GM12872 (cell line): Measurements from ENCODE around the gene UTF1.

ENCODE experiments used
- TF ChIP-seq, protein P1 (sequence below): IDR thresholded peaks from 3 replicates; pipeline ENCODE4 v1.5.1; 2011; ENCODE audit warnings: low read depth, mild to moderate bottlenecking, low read length, moderate library complexity; ENCODE audit not compliant: insufficient read depth

Gene UTF1

DNA sequence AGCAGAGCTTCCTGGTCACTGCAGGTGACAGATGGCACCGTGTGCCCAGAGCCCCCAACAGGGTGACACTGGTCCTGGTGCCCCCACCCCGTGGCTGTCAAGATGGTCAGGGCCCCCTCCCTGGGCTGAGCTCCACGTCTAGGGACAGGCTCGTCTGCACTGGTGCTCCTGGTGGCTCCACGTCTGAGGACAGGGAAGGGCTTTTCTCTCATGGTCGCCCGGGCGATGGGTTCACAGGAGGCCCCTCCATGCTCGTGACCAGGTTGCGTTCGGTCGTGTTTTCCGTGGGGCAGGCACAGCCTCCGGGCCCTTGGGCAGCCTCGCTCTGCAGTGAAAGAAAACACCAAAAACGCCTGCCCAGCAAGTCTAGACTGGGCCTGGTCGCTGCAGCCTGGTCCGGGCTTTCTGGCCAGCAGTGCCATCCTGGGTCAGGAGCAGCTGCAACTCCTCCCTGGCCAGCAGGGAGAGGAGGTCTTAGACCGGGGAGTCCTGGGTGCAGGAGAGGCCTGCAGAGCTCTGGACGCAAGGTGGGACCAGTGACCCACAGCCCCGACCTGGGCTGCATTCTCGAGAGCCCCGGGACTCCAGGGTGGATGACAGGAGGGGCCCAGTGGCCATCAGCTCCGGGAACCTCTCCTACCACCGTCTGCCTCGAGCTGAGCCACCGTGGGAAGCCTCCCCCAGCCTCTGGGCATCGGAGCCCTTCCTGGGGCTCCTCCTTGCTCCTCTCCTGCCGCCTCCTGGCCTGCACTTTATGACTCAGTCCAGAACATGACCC lies 27.9 kb upstream of the UTF1 start:
- TF ChIP-seq, protein P1, sequence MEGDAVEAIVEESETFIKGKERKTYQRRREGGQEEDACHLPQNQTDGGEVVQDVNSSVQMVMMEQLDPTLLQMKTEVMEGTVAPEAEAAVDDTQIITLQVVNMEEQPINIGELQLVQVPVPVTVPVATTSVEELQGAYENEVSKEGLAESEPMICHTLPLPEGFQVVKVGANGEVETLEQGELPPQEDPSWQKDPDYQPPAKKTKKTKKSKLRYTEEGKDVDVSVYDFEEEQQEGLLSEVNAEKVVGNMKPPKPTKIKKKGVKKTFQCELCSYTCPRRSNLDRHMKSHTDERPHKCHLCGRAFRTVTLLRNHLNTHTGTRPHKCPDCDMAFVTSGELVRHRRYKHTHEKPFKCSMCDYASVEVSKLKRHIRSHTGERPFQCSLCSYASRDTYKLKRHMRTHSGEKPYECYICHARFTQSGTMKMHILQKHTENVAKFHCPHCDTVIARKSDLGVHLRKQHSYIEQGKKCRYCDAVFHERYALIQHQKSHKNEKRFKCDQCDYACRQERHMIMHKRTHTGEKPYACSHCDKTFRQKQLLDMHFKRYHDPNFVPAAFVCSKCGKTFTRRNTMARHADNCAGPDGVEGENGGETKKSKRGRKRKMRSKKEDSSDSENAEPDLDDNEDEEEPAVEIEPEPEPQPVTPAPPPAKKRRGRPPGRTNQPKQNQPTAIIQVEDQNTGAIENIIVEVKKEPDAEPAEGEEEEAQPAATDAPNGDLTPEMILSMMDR: no peak

GRCh38 chr10:133202778-133203651 lies 27.0 kb upstream of the UTF1 start:
- TF ChIP-seq, protein P1: no peak

DNA sequence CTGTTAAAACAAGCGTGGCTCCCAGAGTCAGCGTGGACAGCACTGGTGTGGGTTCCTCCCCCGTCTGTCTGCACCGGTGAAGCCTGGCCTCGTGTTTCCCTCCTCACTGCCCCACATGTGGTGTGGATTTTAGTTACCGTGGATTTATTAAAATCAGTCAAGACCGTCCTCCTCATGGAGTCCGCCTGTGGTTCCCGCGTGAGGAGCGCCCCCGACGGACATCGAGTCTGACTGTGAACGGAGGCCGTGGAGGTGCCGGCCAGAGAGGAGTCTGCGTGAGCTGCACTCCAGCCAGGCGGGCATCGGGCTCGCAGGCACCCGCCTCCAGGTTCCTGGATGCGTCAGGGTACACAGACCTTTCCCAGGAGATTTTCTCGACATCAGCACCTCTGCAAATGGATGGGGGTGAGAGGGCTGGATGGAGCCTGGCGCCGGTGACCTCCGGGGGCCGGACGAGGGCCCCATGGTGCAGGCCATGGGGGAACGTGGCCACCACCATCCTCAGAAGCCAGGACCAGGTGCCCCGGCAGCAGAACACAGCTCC lies 26.3 kb upstream of the UTF1 start:
- TF ChIP-seq, protein P1: no peak

GRCh38 chr10:133204226-133205015 lies 25.6 kb upstream of the UTF1 start:
- TF ChIP-seq, protein P1: no peak

DNA sequence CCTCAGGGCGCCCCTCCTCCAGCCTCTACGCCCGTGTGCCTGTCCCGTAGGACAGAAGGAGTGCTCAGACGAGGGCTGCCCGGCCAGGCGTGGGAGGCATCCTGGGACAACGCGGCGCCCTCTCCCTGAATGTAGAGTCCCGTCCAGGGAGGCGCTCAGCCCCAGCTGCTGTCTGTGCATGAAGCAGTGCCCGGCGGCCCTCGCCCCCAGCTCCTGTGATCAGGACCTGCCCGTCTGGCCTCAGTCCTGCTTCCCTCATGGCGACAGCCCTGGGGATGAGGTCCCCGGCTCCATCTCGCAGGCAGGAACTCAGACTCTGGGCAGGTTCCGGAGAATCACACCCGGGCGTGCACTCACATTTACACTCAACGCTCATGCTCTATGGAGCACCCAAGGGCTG lies 24.9 kb upstream of the UTF1 start:
- TF ChIP-seq, protein P1: no peak

- TF ChIP-seq, protein P1: no peak
Observed at GRCh38 chr10:133206356-133207040, 23.5 kb upstream of the UTF1 start.
